Measurements from ENCODE around the gene SLC2A2.

The SLC2A2 gene

GRCh38 chr3:171021377-171021776, 5.1 kb downstream of the SLC2A2 start:
- no peak for DNase-seq (ENCODE audit: low read depth)
- no peak overlapping the region for H3K4me3 ChIP-seq (ENCODE audit: control insufficient read depth, low read depth, low read length)
- TF ChIP-seq, protein P1, sequence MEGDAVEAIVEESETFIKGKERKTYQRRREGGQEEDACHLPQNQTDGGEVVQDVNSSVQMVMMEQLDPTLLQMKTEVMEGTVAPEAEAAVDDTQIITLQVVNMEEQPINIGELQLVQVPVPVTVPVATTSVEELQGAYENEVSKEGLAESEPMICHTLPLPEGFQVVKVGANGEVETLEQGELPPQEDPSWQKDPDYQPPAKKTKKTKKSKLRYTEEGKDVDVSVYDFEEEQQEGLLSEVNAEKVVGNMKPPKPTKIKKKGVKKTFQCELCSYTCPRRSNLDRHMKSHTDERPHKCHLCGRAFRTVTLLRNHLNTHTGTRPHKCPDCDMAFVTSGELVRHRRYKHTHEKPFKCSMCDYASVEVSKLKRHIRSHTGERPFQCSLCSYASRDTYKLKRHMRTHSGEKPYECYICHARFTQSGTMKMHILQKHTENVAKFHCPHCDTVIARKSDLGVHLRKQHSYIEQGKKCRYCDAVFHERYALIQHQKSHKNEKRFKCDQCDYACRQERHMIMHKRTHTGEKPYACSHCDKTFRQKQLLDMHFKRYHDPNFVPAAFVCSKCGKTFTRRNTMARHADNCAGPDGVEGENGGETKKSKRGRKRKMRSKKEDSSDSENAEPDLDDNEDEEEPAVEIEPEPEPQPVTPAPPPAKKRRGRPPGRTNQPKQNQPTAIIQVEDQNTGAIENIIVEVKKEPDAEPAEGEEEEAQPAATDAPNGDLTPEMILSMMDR (conservative IDR thresholded peaks at IDR 0.05; ENCODE audit: control insufficient read depth, insufficient read depth, low read depth, low read length) = no peak

GRCh38 chr3:171018156-171018935, 8.2 kb downstream of the SLC2A2 start:
- DNase-seq (ENCODE audit: low read depth) = no peak
- TF ChIP-seq, protein P1 (conservative IDR thresholded peaks at IDR 0.05; ENCODE audit: control insufficient read depth, insufficient read depth, low read depth, low read length) = peak; percentile 33
- no peak overlapping the region for H3K4me3 ChIP-seq (ENCODE audit: control insufficient read depth, low read depth, low read length)

DNA sequence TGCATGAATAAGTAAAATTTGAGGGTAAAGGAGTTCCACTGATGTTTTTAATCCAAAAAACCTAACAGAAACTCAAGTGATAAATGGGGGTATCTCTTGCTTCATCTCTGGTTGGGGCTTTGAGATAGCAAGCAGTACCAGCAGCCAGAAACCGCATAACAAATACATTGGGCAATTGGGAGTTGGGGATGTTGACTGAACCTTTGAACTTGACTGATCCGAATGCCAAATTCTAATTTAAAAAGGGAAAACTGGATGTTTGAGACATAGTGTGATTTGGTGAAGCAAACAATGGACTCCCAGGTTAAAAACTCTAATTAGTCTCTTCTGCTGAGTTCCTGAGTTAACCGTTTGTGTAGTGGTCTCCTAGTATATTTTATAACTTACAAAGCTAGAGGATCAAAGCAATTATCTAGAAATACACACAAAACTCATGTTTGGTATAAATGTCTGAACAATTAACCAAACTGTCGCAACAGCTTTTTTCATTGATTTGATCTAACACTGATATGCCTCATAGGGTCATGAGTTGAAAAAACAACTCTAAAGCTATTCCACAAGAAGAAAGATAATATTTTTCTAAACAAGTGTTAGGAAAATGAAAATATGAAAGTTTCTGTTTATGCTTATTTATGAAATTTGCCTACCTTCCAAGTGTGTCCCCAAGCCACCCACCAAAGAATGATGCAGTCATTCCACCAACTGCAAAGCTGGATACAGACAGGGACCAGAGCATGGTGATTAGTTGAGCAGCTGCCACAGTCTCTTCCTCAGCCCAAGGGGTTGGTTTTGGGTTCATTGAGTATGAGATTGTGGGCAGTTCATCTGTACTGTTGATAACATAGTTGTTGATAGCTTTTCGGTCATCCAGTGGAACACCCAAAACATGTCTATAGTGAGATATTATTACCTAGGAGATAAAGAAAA, 12.4 kb downstream of the SLC2A2 start:
- H3K4me3 ChIP-seq (ENCODE audit: control insufficient read depth, low read depth, low read length) = no peak overlapping the region
- TF ChIP-seq, protein P1 (conservative IDR thresholded peaks at IDR 0.05; ENCODE audit: control insufficient read depth, insufficient read depth, low read depth, low read length) = no peak
- DNase-seq (ENCODE audit: low read depth) = peak; percentile 61

DNA sequence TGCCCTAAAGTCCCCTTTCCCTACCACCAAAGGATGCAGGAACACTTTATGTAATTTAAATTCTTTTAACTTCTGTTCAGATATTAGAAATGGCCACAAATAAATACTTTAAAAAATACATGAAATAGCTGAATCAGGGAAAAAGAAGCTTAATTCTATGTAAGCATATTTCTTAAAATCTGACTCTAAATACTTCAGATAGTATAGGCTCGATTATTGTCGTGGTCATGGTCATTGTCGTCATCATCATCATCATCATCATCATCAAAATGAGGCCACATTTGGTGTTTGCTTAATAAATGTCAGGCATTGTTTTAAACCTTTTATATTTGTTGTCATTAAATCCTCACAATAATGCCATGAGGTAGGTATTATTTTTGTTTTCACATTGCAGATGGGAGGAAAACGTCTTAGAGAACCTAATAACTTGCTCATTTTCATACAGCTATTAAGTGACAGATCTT, 14.6 kb downstream of the SLC2A2 start:
- DNase-seq (ENCODE audit: low read depth) = no peak
- TF ChIP-seq, protein P1 (conservative IDR thresholded peaks at IDR 0.05; ENCODE audit: control insufficient read depth, insufficient read depth, low read depth, low read length) = no peak
- H3K4me3 ChIP-seq (ENCODE audit: control insufficient read depth, low read depth, low read length) = no peak overlapping the region

GRCh38 chr3:171011109-171011872, 15.2 kb downstream of the SLC2A2 start:
- no peak for DNase-seq (ENCODE audit: low read depth)
- no peak overlapping the region for H3K4me3 ChIP-seq (ENCODE audit: control insufficient read depth, low read depth, low read length)
- TF ChIP-seq, protein P1 (conservative IDR thresholded peaks at IDR 0.05; ENCODE audit: control insufficient read depth, insufficient read depth, low read depth, low read length) = no peak

DNA sequence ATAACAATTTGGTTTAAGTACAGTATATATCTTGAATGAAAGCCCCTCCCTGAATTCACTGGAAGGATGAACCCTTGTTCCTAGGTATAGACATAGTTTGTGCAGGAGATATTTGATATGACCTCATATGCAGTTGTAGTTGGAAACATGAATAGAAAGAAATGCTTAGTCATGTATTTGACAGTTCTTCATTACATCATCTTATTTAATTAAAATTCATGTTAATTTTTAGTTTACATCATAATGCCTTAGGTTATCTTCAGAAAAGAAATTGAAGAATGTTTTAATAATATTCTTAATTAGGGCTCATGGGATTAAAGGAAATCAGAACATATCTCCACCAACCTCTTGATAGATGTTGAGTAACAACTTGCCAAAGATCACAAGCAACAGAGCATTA, 19.2 kb downstream of the SLC2A2 start:
- TF ChIP-seq, protein P1 (conservative IDR thresholded peaks at IDR 0.05; ENCODE audit: control insufficient read depth, insufficient read depth, low read depth, low read length) = no peak

More for the DNA sequence above, 19.2 kb downstream of the SLC2A2 start:
- no peak for DNase-seq (ENCODE audit: low read depth)
- no peak overlapping the region for H3K4me3 ChIP-seq (ENCODE audit: control insufficient read depth, low read depth, low read length)

All from fibroblast of mammary gland (primary cell).